Calu3 (cell line): ENCODE data around the gene FFAR2. TPM values are rescaled to one million over a fixed set of nuclear protein-coding genes. Genes with fewer than 3 reads are reported as not detected.
A peak's percentile ranks its signal among the peaks of the same experiment; 100 is the strongest.

Source experiments
- BruUV-seq: library from RNA; stranded (reverse); fragments of 400-500 nt; replicated peaks from 2 replicates; lab custom pipeline; 2021; lab: Mats Ljungman, UMichigan
- CTCF ChIA-PET: fragments of 300-600 bp; sonication (Branson Sonifier 250); formaldehyde crosslinking; loops from one replicate; lab custom pipeline; 2022; ENCODE audit warnings: antibody characterized with exemption; lab: Charles Lee
- DNase-seq: peaks from one replicate; pipeline ENCODE4 v3.0.0; 2022
- H3K27ac Mint-ChIP-seq: one replicate; pipeline ENCODE4 v1.8.0; 2022; ENCODE audit warnings: mixed read lengths; ENCODE audit not compliant: unreplicated experiment
- H3K27me3 Mint-ChIP-seq: one replicate; pipeline ENCODE4 v1.8.0; 2022; ENCODE audit warnings: mixed read lengths; ENCODE audit not compliant: unreplicated experiment
- H3K36me3 Mint-ChIP-seq: one replicate; pipeline ENCODE4 v1.8.0; 2022; ENCODE audit warnings: mild to moderate bottlenecking, moderate library complexity, mixed read lengths; ENCODE audit not compliant: insufficient read depth, unreplicated experiment
- H3K4me1 Mint-ChIP-seq: one replicate; pipeline ENCODE4 v1.8.0; 2022; ENCODE audit warnings: mild to moderate bottlenecking, low read depth, mixed read lengths; ENCODE audit not compliant: unreplicated experiment
- H3K4me3 Mint-ChIP-seq: one replicate; pipeline ENCODE4 v1.8.0; 2022; ENCODE audit warnings: mild to moderate bottlenecking, low read depth, moderate library complexity, mixed read lengths; ENCODE audit not compliant: unreplicated experiment
- H3K9me3 Mint-ChIP-seq: one replicate; pipeline ENCODE4 v1.8.0; 2022; ENCODE audit warnings: low read depth, mixed read lengths; ENCODE audit not compliant: unreplicated experiment
- CTCF ChIP-seq: fragments of 200-600 bp; IDR thresholded peaks from one replicate; pipeline ENCODE4 v1.8.0; 2022; ENCODE audit warnings: antibody characterized with exemption; ENCODE audit not compliant: unreplicated experiment
- intact Hi-C: fragments of 100-400 bp; cut with micrococcal nuclease; formaldehyde crosslinking; loops from one replicate; pipeline ENCODE4 v1.10.0; 2022; ENCODE audit not compliant: unreplicated experiment
- total RNA-seq: library from RNA; stranded (reverse); gene quantifications from 2 replicates; pipeline ENCODE4 v1.2.3, GENCODE V29; 2022

The FFAR2 gene
- total RNA-seq, 1 experiment from 2014 or later = not detected

- peaks cover 32% of the 10 kb centered on the region for H3K4me1 Mint-ChIP-seq
- intact Hi-C loops = no loop called here
- peak overlapping the region; percentile 3 for H3K27ac Mint-ChIP-seq
- H3K4me3 Mint-ChIP-seq = peak overlapping the region; percentile 17
- BruUV-seq = no TSS peak
- no peaks in the 10 kb centered on the region for H3K36me3 Mint-ChIP-seq
- TF ChIP-seq CTCF = no peak
- H3K27me3 Mint-ChIP-seq = peaks cover 55% of the 10 kb centered on the region
- H3K9me3 Mint-ChIP-seq = no peaks in the 10 kb centered on the region
- CTCF ChIA-PET = interaction anchor here (0.7 kb wide), 2 partner anchors 9 to 613 kb away, joined by 3 to 8 read pairs; no protein-coding TSS in a partner anchor
- DNase-seq = no peak
Measured at GRCh38 chr19:35437406-35437951, 10.6 kb upstream of the FFAR2 start.

GRCh38 chr19:35438096-35438495 is 10.0 kb upstream of the FFAR2 start:
- Mint-ChIP-seq H3K27ac (no peak overlapping the region), H3K27me3 (peaks cover 48% of the 10 kb centered on the region), H3K9me3 (no peaks in the 10 kb centered on the region), H3K4me3 (no peak overlapping the region), H3K4me1 (peaks cover 32% of the 10 kb centered on the region), H3K36me3 (no peaks in the 10 kb centered on the region)
- intact Hi-C loops = no loop called here
- CTCF ChIA-PET = interaction anchor here (0.7 kb wide), 2 partner anchors 9 to 612 kb away, joined by 3 to 8 read pairs; no protein-coding TSS in a partner anchor
- no peak for TF ChIP-seq CTCF
- BruUV-seq = no TSS peak
- DNase-seq = no peak

- H3K4me3 Mint-ChIP-seq = no peak overlapping the region
- peak; percentile 24 for DNase-seq
- no peak for TF ChIP-seq CTCF
- no peaks in the 10 kb centered on the region for H3K36me3 Mint-ChIP-seq
- BruUV-seq = no TSS peak
- CTCF ChIA-PET = interaction anchor here (0.7 kb wide), 1 partner anchor 612 kb away, joined by 3 read pairs; no protein-coding TSS in a partner anchor
- H3K9me3 Mint-ChIP-seq = no peaks in the 10 kb centered on the region
- H3K4me1 Mint-ChIP-seq = peaks cover 32% of the 10 kb centered on the region
- no peak overlapping the region for H3K27ac Mint-ChIP-seq
- peaks cover 44% of the 10 kb centered on the region for H3K27me3 Mint-ChIP-seq
- intact Hi-C loops = no loop called here
Measured at GRCh38 chr19:35438527-35438926, 9.5 kb upstream of the FFAR2 start.

GRCh38 chr19:35439921-35440320 is 8.1 kb upstream of the FFAR2 start:
- CTCF ChIA-PET = interaction anchor here (0.5 kb wide), 1 partner anchor 157 kb away, joined by 4 read pairs; no protein-coding TSS in a partner anchor
- no peak overlapping the region for H3K4me3 Mint-ChIP-seq
- H3K27me3 Mint-ChIP-seq = peaks cover 44% of the 10 kb centered on the region
- no peaks in the 10 kb centered on the region for H3K36me3 Mint-ChIP-seq
- no peak for TF ChIP-seq CTCF
- BruUV-seq = no TSS peak
- no peak overlapping the region for H3K27ac Mint-ChIP-seq
- DNase-seq = no peak
- no peaks in the 10 kb centered on the region for H3K9me3 Mint-ChIP-seq
- intact Hi-C loops = no loop called here
- peaks cover 32% of the 10 kb centered on the region for H3K4me1 Mint-ChIP-seq
